ENCODE results near the gene KRT7. TPM values are rescaled to one million over a fixed set of nuclear protein-coding genes. Genes with fewer than 3 reads are reported as not detected.
A peak's percentile ranks its signal among the peaks of the same experiment; 100 is the strongest.

Gene KRT7
- total RNA-seq, 1 experiment from 2014 or later, result 10.0 TPM

DNA sequence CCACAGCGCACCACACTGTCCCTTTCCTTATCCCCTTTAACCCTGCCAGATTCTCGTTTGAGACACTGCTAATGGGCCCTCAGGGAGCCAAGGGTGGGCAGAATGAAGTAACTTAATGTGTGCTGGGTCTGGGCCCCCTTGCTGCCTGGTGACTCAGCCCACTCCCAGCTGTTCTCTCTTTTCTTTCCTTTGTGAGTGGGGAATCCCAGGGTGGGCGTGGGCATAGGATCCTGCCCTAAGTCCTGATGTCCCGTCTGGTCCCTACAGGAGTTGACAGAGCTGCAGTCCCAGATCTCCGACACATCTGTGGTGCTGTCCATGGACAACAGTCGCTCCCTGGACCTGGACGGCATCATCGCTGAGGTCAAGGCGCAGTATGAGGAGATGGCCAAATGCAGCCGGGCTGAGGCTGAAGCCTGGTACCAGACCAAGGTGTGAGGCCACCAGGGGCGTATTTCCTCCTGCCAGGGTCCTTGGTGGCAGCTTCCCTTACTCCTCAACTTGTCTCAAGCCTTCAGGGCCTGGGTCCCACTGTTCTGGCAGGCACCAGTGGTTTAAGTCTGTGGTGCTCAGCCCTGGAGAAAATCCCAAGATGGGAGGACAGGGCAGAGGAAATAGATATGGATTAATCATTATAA is 8.3 kb downstream of the KRT7 start:
- no peak overlapping the region for H4K8ac ChIP-seq (replicated peaks; ENCODE audit: insufficient read length, low read depth, low read length)
- H2AFZ ChIP-seq (ENCODE audit: low read length), result no peak overlapping the region
- H4K20me1 ChIP-seq (ENCODE audit: control insufficient read depth, insufficient read depth, insufficient read length), result no peaks in the 10 kb centered on the region
- no peaks in the 10 kb centered on the region; a peak in 1 of 5 replicates for H3K9me3 Mint-ChIP-seq
- H3K79me1 ChIP-seq (ENCODE audit: insufficient read depth, low read depth, low read length, poor library complexity, severe bottlenecking), result no peaks in the 10 kb centered on the region
- no peak overlapping the region for H3K27ac Mint-ChIP-seq
- no peak overlapping the region for H3K9ac ChIP-seq (ENCODE audit: extremely low read depth, insufficient read length, low read length)
- no peak overlapping the region for H2BK5ac ChIP-seq (ENCODE audit: insufficient read length, low read length)
- no peak overlapping the region for H2AK5ac ChIP-seq (ENCODE audit: insufficient read length, low read length)
- H3K4ac ChIP-seq (ENCODE audit: low read depth, low read length), result no peak overlapping the region
- H3K4me3 Mint-ChIP-seq, result no peak overlapping the region
- H3K27me3 Mint-ChIP-seq (ENCODE audit: low read depth), result peaks cover 21% of the 10 kb centered on the region
- no peak overlapping the region for H4K5ac ChIP-seq (ENCODE audit: insufficient read length, low read depth, low read length)
- no peak overlapping the region for H3K56ac ChIP-seq (ENCODE audit: insufficient read length, low read depth, low read length)
- no peaks in the 10 kb centered on the region for H3K79me2 ChIP-seq (ENCODE audit: insufficient read depth, low read length)
- H3K4me2 ChIP-seq (ENCODE audit: insufficient read depth, insufficient read length, low read length), result no peak overlapping the region
- TF ChIP-seq, protein P1, sequence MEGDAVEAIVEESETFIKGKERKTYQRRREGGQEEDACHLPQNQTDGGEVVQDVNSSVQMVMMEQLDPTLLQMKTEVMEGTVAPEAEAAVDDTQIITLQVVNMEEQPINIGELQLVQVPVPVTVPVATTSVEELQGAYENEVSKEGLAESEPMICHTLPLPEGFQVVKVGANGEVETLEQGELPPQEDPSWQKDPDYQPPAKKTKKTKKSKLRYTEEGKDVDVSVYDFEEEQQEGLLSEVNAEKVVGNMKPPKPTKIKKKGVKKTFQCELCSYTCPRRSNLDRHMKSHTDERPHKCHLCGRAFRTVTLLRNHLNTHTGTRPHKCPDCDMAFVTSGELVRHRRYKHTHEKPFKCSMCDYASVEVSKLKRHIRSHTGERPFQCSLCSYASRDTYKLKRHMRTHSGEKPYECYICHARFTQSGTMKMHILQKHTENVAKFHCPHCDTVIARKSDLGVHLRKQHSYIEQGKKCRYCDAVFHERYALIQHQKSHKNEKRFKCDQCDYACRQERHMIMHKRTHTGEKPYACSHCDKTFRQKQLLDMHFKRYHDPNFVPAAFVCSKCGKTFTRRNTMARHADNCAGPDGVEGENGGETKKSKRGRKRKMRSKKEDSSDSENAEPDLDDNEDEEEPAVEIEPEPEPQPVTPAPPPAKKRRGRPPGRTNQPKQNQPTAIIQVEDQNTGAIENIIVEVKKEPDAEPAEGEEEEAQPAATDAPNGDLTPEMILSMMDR (conservative IDR thresholded peaks at IDR 0.05), result peak; percentile 38; the same call in 1 of the 3 replicates
- no peak overlapping the region for H2BK20ac ChIP-seq (ENCODE audit: low read depth, low read length, poor library complexity, severe bottlenecking)
- no peak for DNase-seq
- H3K4me1 ChIP-seq (ENCODE audit: insufficient read depth, low read length), result peaks cover 12% of the 10 kb centered on the region
- H3T11ph ChIP-seq (ENCODE audit: low read length), result no peak overlapping the region
- no peak overlapping the region for H3K23ac ChIP-seq (ENCODE audit: insufficient read length, low read depth, low read length)
- H2BK12ac ChIP-seq (ENCODE audit: insufficient read length, low read depth, low read length), result no peak overlapping the region
- no peaks in the 10 kb centered on the region for H3K9me3 ChIP-seq (ENCODE audit: control insufficient read depth, low read depth, low read length)
- H2BK15ac ChIP-seq (ENCODE audit: low read depth, low read length), result no peak overlapping the region
- no peak overlapping the region for H3K18ac ChIP-seq (ENCODE audit: insufficient read length, low read depth, low read length)
- peaks cover 35 to 42% of the 10 kb centered on the region in 2 experiments for H3K4me1 Mint-ChIP-seq
- H4K91ac ChIP-seq (ENCODE audit: insufficient read length, low read depth, low read length), result no peak overlapping the region
- peaks cover 0 to 31% (median 2%) of the 10 kb centered on the region in 3 experiments; a peak in 4 of 7 replicates for H3K36me3 Mint-ChIP-seq (ENCODE audit: insufficient read depth in 1 of 3, low read depth in 3 of 3)
- no peak overlapping the region for H3K14ac ChIP-seq (ENCODE audit: insufficient read depth, low read length)
- no peak overlapping the region for H2BK120ac ChIP-seq (ENCODE audit: low read depth, low read length, poor library complexity, severe bottlenecking)
- H3K23me2 ChIP-seq (ENCODE audit: insufficient read length, low read depth, low read length, poor library complexity, severe bottlenecking), result no peaks in the 10 kb centered on the region
- no peaks in the 10 kb centered on the region for H3K27me3 ChIP-seq (ENCODE audit: insufficient read depth, low read length)
- H3K27ac ChIP-seq (ENCODE audit: insufficient read length, low read depth, low read length), result no peak overlapping the region
- no CpG with 5 or more reads among the region's 11 CpGs for WGBS (ENCODE audit: extremely low coverage, insufficient read length, low lambda C conversion rate)
